D721Med (cell line): ENCODE results near the gene CBL.

Experiments
- DNase-seq: peaks from one replicate; pipeline ENCODE4 v3.0.0; 2011; ENCODE audit warnings: low spot score; ENCODE audit not compliant: insufficient read length
- FAIRE-seq: peaks from 2 replicates; lab custom pipeline; 2011; peaks lifted over from hg19 to GRCh38; lab: Jason Lieb, UNC
- CTCF ChIP-seq: IDR thresholded peaks from 2 replicates; pipeline ENCODE4 v1.5.1; 2012; ENCODE audit warnings: mild to moderate bottlenecking, control low read depth; ENCODE audit not compliant: insufficient read depth; ENCODE audit errors: missing control alignments

The CBL gene

GRCh38 chr11:119342362-119343130, 136.4 kb downstream of the CBL start:
- TF ChIP-seq CTCF = no peak
- FAIRE-seq (no peak), DNase-seq (no peak)

DNA sequence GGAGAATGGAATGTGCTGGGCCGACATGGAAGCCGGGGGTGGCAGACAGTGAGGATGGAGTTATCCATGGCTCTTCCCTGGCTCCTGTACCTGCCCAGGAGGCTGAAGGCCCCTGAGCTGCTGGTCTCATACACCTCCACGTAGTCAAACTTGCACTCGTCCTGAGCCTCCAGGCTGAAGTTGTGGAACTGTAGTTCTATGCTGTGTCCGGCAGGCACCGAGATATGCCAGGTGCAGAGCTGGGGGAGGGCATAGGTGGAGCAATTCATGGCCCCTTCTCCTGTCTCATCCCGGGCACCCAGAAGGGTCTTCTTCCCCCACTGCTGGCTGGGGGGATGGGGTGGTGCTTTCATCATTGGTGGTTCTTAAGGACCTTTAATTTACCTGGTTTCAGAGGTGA, 137.6 kb downstream of the CBL start:
- DNase-seq (no peak), FAIRE-seq (no peak)
- no peak for TF ChIP-seq CTCF

GRCh38 chr11:119344291-119345010, 138.3 kb downstream of the CBL start:
- DNase-seq (no peak), FAIRE-seq (no peak)
- no peak for TF ChIP-seq CTCF

DNA sequence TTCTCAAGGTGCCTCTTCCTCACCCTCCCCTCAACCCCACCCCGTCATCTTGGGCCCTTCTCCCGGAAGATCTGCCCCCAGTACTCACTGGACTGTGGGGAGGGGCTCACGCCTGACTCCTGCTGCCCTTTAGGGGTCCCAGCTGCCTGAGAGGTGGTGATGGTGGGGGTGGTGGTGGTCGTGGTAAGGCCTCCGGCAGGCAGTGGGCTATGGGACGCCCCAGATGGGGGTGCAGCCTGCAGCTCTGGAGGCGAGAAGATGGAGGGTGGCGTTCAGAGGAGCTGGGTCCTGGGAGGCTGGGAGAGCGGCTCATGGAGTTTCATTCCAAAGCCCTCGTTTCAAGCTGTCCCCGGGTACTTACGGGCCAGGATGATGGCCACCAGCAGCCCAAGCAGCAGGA, 139.5 kb downstream of the CBL start:
- DNase-seq = no peak
- no peak for TF ChIP-seq CTCF
- no peak for FAIRE-seq

DNA sequence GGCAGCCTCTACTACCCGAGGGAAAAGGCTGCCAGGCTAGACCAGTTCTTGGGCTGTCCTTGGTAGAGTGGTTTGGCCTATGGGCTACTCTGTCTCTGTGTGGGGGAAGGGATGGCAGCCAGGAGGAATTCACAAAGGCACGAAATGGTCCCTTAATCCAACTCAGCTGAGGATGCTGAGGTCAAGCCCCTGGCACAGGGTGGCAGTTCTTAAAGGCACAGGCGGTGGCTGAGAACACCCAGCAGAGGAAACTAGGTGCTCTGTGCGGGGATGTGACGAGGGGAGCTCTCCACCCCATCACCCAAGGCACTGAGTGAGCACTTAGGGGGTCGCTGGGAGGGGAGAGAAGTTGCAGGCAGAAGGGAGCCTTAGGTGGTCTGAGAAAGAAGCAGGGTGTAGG, 140.5 kb downstream of the CBL start, which contains the start of gene MFRP:
Gene MFRP, minus strand, starts transcription at position 101 of the 400 bp plus-strand sequence. CDS start 192 bp downstream, outside the sequence.
- FAIRE-seq (no peak), DNase-seq (no peak)
- no peak for TF ChIP-seq CTCF

GRCh38 chr11:119347242-119347641, 141.1 kb downstream of the CBL start:
- no peak for FAIRE-seq
- TF ChIP-seq CTCF = no peak
- no peak for DNase-seq
